H9 (cell line): ENCODE measurements around the gene PPM1M. TPM values are rescaled to one million over a fixed set of nuclear protein-coding genes. Genes with fewer than 3 reads are reported as not detected.

Experiments used
- DNase-seq: peaks from one replicate; pipeline ENCODE4 v3.0.0-alpha.2; 2017
- H2AFZ ChIP-seq: one replicate; pipeline ENCODE4 v1.6.1; 2013; ENCODE audit warnings: mild to moderate bottlenecking, low read length, control low read depth, moderate library complexity
- H2AK5ac ChIP-seq: 2 replicates; pipeline ENCODE4 v1.6.1; 2013; ENCODE audit warnings: low read length, control low read depth, mixed read lengths; ENCODE audit not compliant: insufficient read length
- H2BK120ac ChIP-seq: one replicate; pipeline ENCODE4 v1.6.1; 2013; ENCODE audit warnings: low read depth, mild to moderate bottlenecking, low read length, control low read depth, inconsistent platforms; ENCODE audit not compliant: poor library complexity, severe bottlenecking
- H2BK12ac ChIP-seq: 2 replicates; pipeline ENCODE4 v1.6.1; 2013; ENCODE audit warnings: low read length, control low read depth, mixed read lengths, low read depth; ENCODE audit not compliant: insufficient read length
- H2BK15ac ChIP-seq: 2 replicates; pipeline ENCODE4 v1.6.1; 2013; ENCODE audit warnings: low read depth, low read length, control low read depth
- H2BK20ac ChIP-seq: one replicate; pipeline ENCODE4 v1.6.1; 2013; ENCODE audit warnings: low read depth, mild to moderate bottlenecking, low read length, control low read depth, inconsistent platforms; ENCODE audit not compliant: poor library complexity, severe bottlenecking
- H2BK5ac ChIP-seq: 2 replicates; pipeline ENCODE4 v1.6.1; 2013; ENCODE audit warnings: low read length, control low read depth, mixed read lengths; ENCODE audit not compliant: insufficient read length
- H3K14ac ChIP-seq: 2 replicates; pipeline ENCODE4 v1.6.1; 2013; ENCODE audit warnings: low read length, control low read depth; ENCODE audit not compliant: insufficient read depth
- H3K18ac ChIP-seq: 2 replicates; pipeline ENCODE4 v1.6.1; 2013; ENCODE audit warnings: low read depth, mild to moderate bottlenecking, mixed read lengths, low read length, control low read depth; ENCODE audit not compliant: insufficient read length
- H3K23ac ChIP-seq: 2 replicates; pipeline ENCODE4 v1.6.1; 2013; ENCODE audit warnings: low read length, control low read depth, mixed read lengths, low read depth; ENCODE audit not compliant: insufficient read length
- H3K23me2 ChIP-seq: 2 replicates; pipeline ENCODE4 v1.6.1; 2013; ENCODE audit warnings: low read depth, mild to moderate bottlenecking, mixed read lengths, low read length, control low read depth; ENCODE audit not compliant: insufficient read length, poor library complexity, severe bottlenecking
- H3K27ac ChIP-seq: 2 replicates; pipeline ENCODE4 v1.5.1; 2013; ENCODE audit warnings: low read length, control low read depth, mixed read lengths, low read depth; ENCODE audit not compliant: insufficient read length
- H3K27me3 ChIP-seq: 2 replicates; pipeline ENCODE4 v1.6.1; 2013; ENCODE audit warnings: low read length, control low read depth, inconsistent platforms; ENCODE audit not compliant: insufficient read depth
- H3K4ac ChIP-seq: 2 replicates; pipeline ENCODE4 v1.6.1; 2013; ENCODE audit warnings: low read depth, mild to moderate bottlenecking, control low read depth, inconsistent platforms, low read length, moderate library complexity
- H3K4me1 ChIP-seq: 2 replicates; pipeline ENCODE4 v1.6.1; 2013; ENCODE audit warnings: low read length, control low read depth, inconsistent platforms; ENCODE audit not compliant: insufficient read depth
- H3K4me2 ChIP-seq: 2 replicates; pipeline ENCODE4 v1.6.1; 2013; ENCODE audit warnings: low read length, control low read depth, mixed read lengths; ENCODE audit not compliant: insufficient read length, insufficient read depth
- H3K56ac ChIP-seq: 2 replicates; pipeline ENCODE4 v1.6.1; 2013; ENCODE audit warnings: low read depth, mild to moderate bottlenecking, mixed read lengths, low read length, control low read depth; ENCODE audit not compliant: insufficient read length
- H3K79me1 ChIP-seq: 2 replicates; pipeline ENCODE4 v1.6.1; 2013; ENCODE audit warnings: low read depth, mild to moderate bottlenecking, moderate library complexity, low read length, control low read depth, inconsistent platforms; ENCODE audit not compliant: insufficient read depth, poor library complexity, severe bottlenecking
- H3K79me2 ChIP-seq: 2 replicates; pipeline ENCODE4 v1.6.1; 2013; ENCODE audit warnings: low read length, control low read depth, inconsistent platforms; ENCODE audit not compliant: insufficient read depth
- H3K9ac ChIP-seq: 2 replicates; pipeline ENCODE4 v1.6.1; 2013; ENCODE audit warnings: low read length, control low read depth, mixed read lengths; ENCODE audit not compliant: insufficient read length; ENCODE audit errors: extremely low read depth
- H3K9me3 ChIP-seq: one replicate; pipeline ENCODE4 v1.6.1; 2013; ENCODE audit warnings: low read depth, low read length, inconsistent platforms; ENCODE audit not compliant: control insufficient read depth
- H3T11ph ChIP-seq: one replicate; pipeline ENCODE4 v1.6.1; 2013; ENCODE audit warnings: mild to moderate bottlenecking, low read length, control low read depth, inconsistent platforms
- H4K20me1 ChIP-seq: one replicate; pipeline ENCODE4 v1.6.1; 2013; ENCODE audit not compliant: control insufficient read depth, insufficient read length, insufficient read depth
- H4K5ac ChIP-seq: 2 replicates; pipeline ENCODE4 v1.6.1; 2013; ENCODE audit warnings: low read depth, mild to moderate bottlenecking, mixed read lengths, low read length, control low read depth; ENCODE audit not compliant: insufficient read length
- H4K8ac ChIP-seq: replicated peaks from 2 replicates; pipeline ENCODE4 v1.6.1; 2013; ENCODE audit warnings: low read length, control low read depth, mixed read lengths, low read depth; ENCODE audit not compliant: insufficient read length
- H4K91ac ChIP-seq: 2 replicates; pipeline ENCODE4 v1.6.1; 2013; ENCODE audit warnings: low read depth, mild to moderate bottlenecking, moderate library complexity, mixed read lengths, low read length, control low read depth; ENCODE audit not compliant: insufficient read length
- H3K27ac Mint-ChIP-seq, 3 experiments: 2 replicates in 2 of 3; 3 replicates in 1 of 3; pipeline ENCODE4 v1.8.0; 2020 to 2021; ENCODE audit warnings: mixed read lengths in 3 of 3, mild to moderate bottlenecking in 1 of 3, moderate library complexity in 1 of 3
- H3K27me3 Mint-ChIP-seq: 2 replicates; pipeline ENCODE4 v1.8.0; 2021; ENCODE audit warnings: low read depth, mild to moderate bottlenecking, moderate library complexity, mixed read lengths
- H3K36me3 Mint-ChIP-seq, 3 experiments: 2 replicates in 2 of 3; 3 replicates in 1 of 3; pipeline ENCODE4 v1.8.0; 2020 to 2021; ENCODE audit warnings: low read depth in 3 of 3, mixed read lengths in 3 of 3; ENCODE audit not compliant: insufficient read depth in 1 of 3
- H3K4me1 Mint-ChIP-seq, 2 experiments: 2 replicates each; pipeline ENCODE4 v1.8.0; 2020; ENCODE audit warnings: mixed read lengths in 2 of 2
- H3K4me3 Mint-ChIP-seq, 2 experiments: 2 replicates in 1 of 2; 3 replicates in 1 of 2; pipeline ENCODE4 v1.8.0; 2020 to 2021; ENCODE audit warnings: mild to moderate bottlenecking in 2 of 2, mixed read lengths in 2 of 2, moderate library complexity in 1 of 2
- H3K9me3 Mint-ChIP-seq, 2 experiments: 2 replicates in 1 of 2; 3 replicates in 1 of 2; pipeline ENCODE4 v1.8.0; 2020; ENCODE audit warnings: mild to moderate bottlenecking in 2 of 2, mixed read lengths in 2 of 2, moderate library complexity in 1 of 2
- CTCF ChIP-seq: fragments of 200-600 bp; sonication (generic); conservative IDR thresholded peaks from 3 replicates; pipeline ENCODE4 v1.8.0; 2021; ENCODE audit warnings: antibody characterized with exemption, mild to moderate bottlenecking
- WGBS: extraction: QIAGEN DNeasy Blood & Tissue Kit; methylation state at CpG from one replicate; pipeline ENCODE4 v1.1.7; 2013; ENCODE audit warnings: missing lambda C conversion rate, low lambda C conversion rate, mixed read lengths; ENCODE audit not compliant: insufficient read length; ENCODE audit errors: extremely low coverage; 5-methylcytosine and 5-hydroxymethylcytosine counted together
- total RNA-seq: library from RNA; stranded (reverse); gene quantifications from 2 replicates; pipeline ENCODE4 v1.2.1, GENCODE V29; 2021

PPM1M gene
- total RNA-seq, 1 experiment from 2014 or later, result 7.4 TPM

- TF ChIP-seq CTCF, result no peak
- H3K4me1 ChIP-seq, result no peaks in the 10 kb centered on the region
- no peak overlapping the region for H3K9ac ChIP-seq
- no peak overlapping the region for H2BK20ac ChIP-seq
- peaks cover 12 to 22% (median 18%) of the 10 kb centered on the region in 3 experiments for H3K36me3 Mint-ChIP-seq
- no peak overlapping the region for H3T11ph ChIP-seq
- DNase-seq, result peak; percentile 27
- no peak overlapping the region for H2AFZ ChIP-seq
- no peaks in the 10 kb centered on the region; a peak in 2 of 5 replicates for H3K9me3 Mint-ChIP-seq
- H3K4ac ChIP-seq, result no peak overlapping the region
- H4K20me1 ChIP-seq, result no peaks in the 10 kb centered on the region
- H3K4me2 ChIP-seq, result no peak overlapping the region
- H3K9me3 ChIP-seq, result no peaks in the 10 kb centered on the region
- no peak overlapping the region for H2BK5ac ChIP-seq
- H4K5ac ChIP-seq, result no peak overlapping the region
- H3K56ac ChIP-seq, result no peak overlapping the region
- no peak overlapping the region for H3K23ac ChIP-seq
- H3K79me1 ChIP-seq, result no peaks in the 10 kb centered on the region
- no peak overlapping the region for H3K18ac ChIP-seq
- no peaks in the 10 kb centered on the region for H3K27me3 ChIP-seq
- H2BK120ac ChIP-seq, result no peak overlapping the region
- H2BK15ac ChIP-seq, result no peak overlapping the region
- peaks cover 0 to 14% of the 10 kb centered on the region in 2 experiments; a peak in 3 of 4 replicates for H3K4me1 Mint-ChIP-seq
- H3K23me2 ChIP-seq, result no peaks in the 10 kb centered on the region
- H4K91ac ChIP-seq, result no peak overlapping the region
- WGBS, result no CpG with 5 or more reads among the region's 5 CpGs
- H2BK12ac ChIP-seq, result no peak overlapping the region
- no peak overlapping the region for H4K8ac ChIP-seq
- H3K79me2 ChIP-seq, result no peaks in the 10 kb centered on the region
- no peak overlapping the region for H2AK5ac ChIP-seq
- H3K14ac ChIP-seq, result no peak overlapping the region
- H3K27ac Mint-ChIP-seq, result no peak overlapping the region; a peak in 1 of 7 replicates
- no peaks in the 10 kb centered on the region; the same call in none of the 2 replicates for H3K27me3 Mint-ChIP-seq
- H3K27ac ChIP-seq, result no peak overlapping the region
- peak overlapping the region in 1 of 2 experiments; percentile 24; a peak in 1 of 5 replicates for H3K4me3 Mint-ChIP-seq
Measured at GRCh38 chr3:52226229-52226817, 19.2 kb upstream of the PPM1M start.
